B cell (primary cell): Measurements from ENCODE around the gene BRD3. TPM values are rescaled to one million over a fixed set of nuclear protein-coding genes. Genes with fewer than 3 reads are reported as not detected.
"Not testable (repeated sequence)": the region's sequence is repeated elsewhere in the genome, so short reads cannot be mapped to it uniquely, and the experiment has no call there.

Source experiments
- ATAC-seq: fragments of 200-7000 bp; cut with Tn5 transposase; one replicate; pipeline ENCODE4 v1.10.0; 2021; ENCODE audit warnings: low read depth, mild to moderate bottlenecking, moderate number of reproducible peaks, moderate library complexity
- CTCF ChIA-PET: fragments of 350-600 bp; sonication (Branson Sonifier 250); formaldehyde crosslinking; loops from one replicate; lab custom pipeline; 2021; ENCODE audit warnings: antibody characterized with exemption, inconsistent platforms; lab: Charles Lee
- POLR2A ChIA-PET: fragments of 350-600 bp; sonication (Branson Sonifier 250); formaldehyde crosslinking; loops from one replicate; lab custom pipeline; 2021; ENCODE audit warnings: antibody characterized with exemption; lab: Charles Lee
- DNase-seq: peaks from one replicate; pipeline ENCODE4 v3.0.0; 2013
- H2AFZ ChIP-seq: 2 replicates; pipeline ENCODE4 v1.6.1; 2012; ENCODE audit warnings: mild to moderate bottlenecking, low read depth, low read length; ENCODE audit not compliant: insufficient read depth, poor library complexity, severe bottlenecking
- H3K27ac ChIP-seq, 2 donors: 1 replicate in 1 of 2; 2 replicates in 1 of 2; pipeline ENCODE4 v1.5.1; 2012 to 2013; ENCODE audit warnings: low read length in 2 of 2, mild to moderate bottlenecking in 2 of 2, moderate library complexity in 1 of 2
- H3K27me3 ChIP-seq, 4 experiments: fragments of 200-600 bp in 1 of 4; sonication (generic) in 1 of 4; replicated peaks in 1 of 4; 1 replicate in 2 of 4; 2 replicates in 2 of 4; pipeline versions ENCODE4 v1.6.1 to v1.7.0; 2013 to 2016; ENCODE audit warnings: low read length in 3 of 4, mild to moderate bottlenecking in 2 of 4, mixed read lengths in 1 of 4, moderate library complexity in 1 of 4; ENCODE audit not compliant: insufficient read depth in 4 of 4, control insufficient read depth in 3 of 4; ENCODE audit errors: control extremely low read depth in 1 of 4
- H3K36me3 ChIP-seq, 2 experiments: replicated peaks in 1 of 2; 1 replicate in 1 of 2; 2 replicates in 1 of 2; pipeline versions ENCODE4 v1.6.1 to v1.7.1; 2013; ENCODE audit warnings: low read length in 1 of 2; ENCODE audit not compliant: insufficient read depth in 2 of 2, control insufficient read depth in 1 of 2; ENCODE audit errors: control extremely low read depth in 1 of 2, extremely low read depth in 1 of 2
- H3K4me1 ChIP-seq, 2 donors: fragments of 200-600 bp in 1 of 2; sonication (generic) in 1 of 2; 1 replicate in 1 of 2; 2 replicates in 1 of 2; pipeline versions ENCODE4 v1.5.1 to v1.6.1; 2013 to 2017; ENCODE audit warnings: low read length in 2 of 2; ENCODE audit not compliant: control insufficient read depth in 2 of 2, insufficient read depth in 2 of 2
- H3K4me2 ChIP-seq: replicated peaks from 2 replicates; pipeline ENCODE3; 2012; ENCODE audit warnings: mild to moderate bottlenecking, low read depth, low read length; ENCODE audit not compliant: poor library complexity, severe bottlenecking
- H3K4me3 ChIP-seq, 5 experiments: fragments of 200-600 bp in 1 of 5; sonication (generic) in 1 of 5; 1 replicate in 3 of 5; 2 replicates in 2 of 5; pipeline versions ENCODE4 v1.5.1 to v1.7.0; 2011 to 2016; ENCODE audit warnings: low read length in 4 of 5, mild to moderate bottlenecking in 4 of 5, low read depth in 2 of 5, control low read depth in 1 of 5, moderate library complexity in 1 of 5; ENCODE audit not compliant: insufficient read depth in 1 of 5; ENCODE audit errors: control extremely low read depth in 1 of 5, extremely low read depth in 1 of 5
- H3K79me2 ChIP-seq: fragments of 200-600 bp; sonication (generic); one replicate; pipeline ENCODE4 v1.6.0; 2016; ENCODE audit warnings: low read length; ENCODE audit not compliant: control insufficient read depth, insufficient read depth
- H3K9ac ChIP-seq: fragments of 200-600 bp; sonication (generic); 2 replicates; pipeline ENCODE4 v1.6.1; 2017; ENCODE audit warnings: mild to moderate bottlenecking, low read length, moderate library complexity
- H3K9me3 ChIP-seq, 3 donors: one replicate each; pipeline versions ENCODE4 v1.6.1 to v1.7.1; 2013; ENCODE audit warnings: low read length in 2 of 3; ENCODE audit not compliant: control insufficient read depth in 2 of 3, insufficient read depth in 1 of 3; ENCODE audit errors: control extremely low read depth in 1 of 3
- H4K20me1 ChIP-seq: 2 replicates; pipeline ENCODE4 v1.6.0; 2012; ENCODE audit warnings: mild to moderate bottlenecking, low read length; ENCODE audit not compliant: insufficient read depth, control insufficient read depth, poor library complexity, severe bottlenecking
- H3K27ac Mint-ChIP-seq: one replicate; pipeline ENCODE4 v1.8.0; 2021; ENCODE audit warnings: mixed read lengths
- H3K27me3 Mint-ChIP-seq: one replicate; pipeline ENCODE4 v1.8.0; 2021; ENCODE audit warnings: mixed read lengths
- H3K4me1 Mint-ChIP-seq: one replicate; pipeline ENCODE4 v1.8.0; 2021; ENCODE audit warnings: mixed read lengths
- H3K4me3 Mint-ChIP-seq: one replicate; pipeline ENCODE4 v1.8.0; 2021; ENCODE audit warnings: mixed read lengths
- H3K9me3 Mint-ChIP-seq: one replicate; pipeline ENCODE4 v1.8.0; 2022; ENCODE audit warnings: mixed read lengths; ENCODE audit not compliant: insufficient read depth
- CTCF ChIP-seq: fragments of 200-600 bp; IDR thresholded peaks from one replicate; pipeline ENCODE4 v1.8.0; 2022; ENCODE audit warnings: antibody characterized with exemption, mild to moderate bottlenecking
- EZH2 ChIP-seq: IDR thresholded peaks from 2 replicates; pipeline ENCODE4 v1.6.1; 2012; ENCODE audit warnings: borderline replicate concordance, low read depth, mild to moderate bottlenecking, moderate library complexity, low read length; ENCODE audit not compliant: insufficient read depth, poor library complexity, severe bottlenecking
- WGBS: methylation state at CpG from one replicate; pipeline ENCODE4 v1.1.5; 2013; ENCODE audit warnings: missing lambda C conversion rate; ENCODE audit not compliant: insufficient coverage; 5-methylcytosine and 5-hydroxymethylcytosine counted together
- intact Hi-C: fragments of 100-400 bp; cut with micrococcal nuclease; formaldehyde crosslinking; loops from one replicate; pipeline ENCODE4 v1.10.0; 2022
- polyA plus RNA-seq: library from polyadenylated mRNA; depleted of rRNA; stranded (reverse); fragments of >200 nt; gene quantifications from 2 replicates; pipeline ENCODE4 v1.2.3, GENCODE V29; 2012
- total RNA-seq, 2 donors: library from RNA; stranded (reverse); fragments of 120-200 nt in 1 of 2; gene quantifications; 1 replicate in 1 of 2; 2 replicates in 1 of 2; pipeline versions ENCODE4 v1.2.3 to v1.2.4, GENCODE V29; 2013 to 2022

The BRD3 gene
- total and polyA plus RNA-seq, 2 donors (not counting 1 experiment from before 2014, with no cell fraction given): 8.9 to 38.0 TPM

- Histone ChIP-seq H3K27ac (no peak overlapping the region), H3K4me1 (peaks cover 6% of the 10 kb centered on the region in 2 donors), H3K9ac (no peak overlapping the region), H3K36me3 (no peaks in the 10 kb centered on the region), H2AFZ (no peak overlapping the region), H3K9me3 (peaks cover 0 to 18% (median 5%) of the 10 kb centered on the region in 3 donors), H3K27me3 (peaks cover 0 to 23% (median 10%) of the 10 kb centered on the region in 4 experiments), H4K20me1 (no peaks in the 10 kb centered on the region), H3K4me3 (no peak overlapping the region), H3K4me2 (no peak overlapping the region), H3K79me2 (no peaks in the 10 kb centered on the region)
- Mint-ChIP-seq H3K4me1 (peaks cover 1% of the 10 kb centered on the region), H3K9me3 (peaks cover 5% of the 10 kb centered on the region), H3K4me3 (no peak overlapping the region), H3K27ac (no peak overlapping the region), H3K27me3 (peaks cover 26% of the 10 kb centered on the region)
- no peak for ATAC-seq
- ChIA-PET CTCF (interaction anchor here (1.4 kb wide), 1 partner anchor 13 kb away, joined by 3 read pairs; no protein-coding TSS in a partner anchor), POLR2A (no interaction called here)
- no peak for DNase-seq
- no peak for TF ChIP-seq CTCF
- TF ChIP-seq EZH2: no peak
- intact Hi-C loops: no loop called here
- 75% methylated on average over 1 of the region's 6 CpGs for whole genome bisulfite sequencing
Measured at GRCh38 chr9:134073500-134073899, 5.7 kb upstream of the BRD3 start.

GRCh38 chr9:134072683-134073082 is 4.9 kb upstream of the BRD3 start:
- H3K27ac ChIP-seq, H3K9ac ChIP-seq, intact Hi-C loops, H3K4me2 ChIP-seq, H3K36me3 ChIP-seq, H3K4me3 ChIP-seq, DNase-seq, CTCF ChIA-PET, H3K79me2 ChIP-seq, H3K9me3 Mint-ChIP-seq, POLR2A ChIA-PET, H3K4me1 Mint-ChIP-seq, H4K20me1 ChIP-seq, H3K27ac Mint-ChIP-seq, ATAC-seq, H2AFZ ChIP-seq, H3K4me3 Mint-ChIP-seq, H3K4me1 ChIP-seq: not testable (repeated sequence)
- Histone ChIP-seq H3K27me3 (peaks cover 0 to 23% (median 10%) of the 10 kb centered on the region in 4 experiments), H3K9me3 (peaks cover 0 to 14% (median 5%) of the 10 kb centered on the region in 3 donors)
- peaks cover 26% of the 10 kb centered on the region for H3K27me3 Mint-ChIP-seq
- WGBS: 79% methylated on average over 4 of the region's 7 CpGs
